ENCODE data around the gene RNF11.
"Not testable (repeated sequence)": the region's sequence is repeated elsewhere in the genome, so short reads cannot be mapped to it uniquely, and the experiment has no call there.

Gene RNF11

DNA sequence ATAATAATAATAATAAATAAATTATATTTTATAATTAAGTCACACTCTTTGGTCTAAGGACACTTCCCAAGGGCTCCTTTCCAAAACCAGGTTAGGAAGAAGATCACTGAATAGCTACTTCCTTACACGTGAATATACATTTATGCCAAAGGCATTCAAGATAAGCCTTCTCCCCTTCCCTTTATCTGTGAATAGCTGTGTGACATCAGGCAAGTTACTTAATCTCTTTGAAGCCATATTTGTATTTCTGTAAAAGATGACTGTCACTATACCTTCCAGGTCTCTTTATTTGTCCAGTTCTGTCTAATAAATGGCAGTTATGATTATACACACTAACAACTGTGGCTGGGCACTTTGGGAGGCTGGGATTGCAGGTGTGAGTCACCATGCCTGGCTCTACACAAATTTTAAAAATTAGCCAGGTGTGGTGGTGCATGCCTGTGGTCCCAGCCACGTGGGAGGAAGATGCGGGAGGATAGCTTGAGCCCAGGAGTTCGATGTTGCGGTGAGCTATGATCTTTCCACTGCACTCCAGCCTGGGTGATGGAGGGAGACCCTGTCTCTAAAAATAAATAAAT is 5.5 kb upstream of the RNF11 start:
- DNase-seq = no peak

DNA sequence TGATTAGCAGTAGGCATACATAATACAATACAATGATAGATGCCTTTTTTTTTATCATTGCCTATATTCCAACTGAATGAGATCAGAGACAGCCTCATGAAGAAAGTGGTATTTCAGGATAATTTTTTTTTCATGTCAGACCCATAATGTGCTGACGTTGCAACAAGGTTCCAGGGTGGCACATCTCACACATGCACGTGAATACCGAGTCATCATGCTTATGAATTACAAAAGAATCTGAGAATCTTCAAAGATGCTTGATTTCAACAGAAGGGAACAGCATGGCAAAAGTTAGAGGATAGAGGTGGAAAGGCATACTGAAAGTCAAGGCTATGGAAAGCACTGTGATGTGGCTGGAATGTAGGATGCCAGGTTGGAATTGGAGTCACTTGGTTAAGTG is 5.0 kb upstream of the RNF11 start:
- DNase-seq = no peak

DNA sequence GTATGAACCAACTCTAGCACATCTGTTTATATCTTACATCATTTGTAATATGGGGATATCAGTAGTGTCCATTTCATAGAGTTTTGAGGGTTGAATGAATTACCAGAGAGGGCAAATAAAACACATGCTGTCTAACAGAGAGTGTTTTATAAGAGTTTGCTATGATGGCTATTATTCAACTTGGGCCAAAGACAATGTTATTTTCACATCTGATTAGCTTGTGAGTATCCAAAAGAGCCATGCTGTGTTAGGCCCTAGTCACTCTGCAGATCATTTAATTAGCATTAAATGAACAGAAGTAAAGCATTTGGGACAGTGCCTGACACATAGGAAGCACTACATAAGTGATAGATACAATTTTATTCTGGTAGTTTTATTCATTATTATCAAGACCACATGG is 4.2 kb upstream of the RNF11 start:
- DNase-seq = no peak

DNA sequence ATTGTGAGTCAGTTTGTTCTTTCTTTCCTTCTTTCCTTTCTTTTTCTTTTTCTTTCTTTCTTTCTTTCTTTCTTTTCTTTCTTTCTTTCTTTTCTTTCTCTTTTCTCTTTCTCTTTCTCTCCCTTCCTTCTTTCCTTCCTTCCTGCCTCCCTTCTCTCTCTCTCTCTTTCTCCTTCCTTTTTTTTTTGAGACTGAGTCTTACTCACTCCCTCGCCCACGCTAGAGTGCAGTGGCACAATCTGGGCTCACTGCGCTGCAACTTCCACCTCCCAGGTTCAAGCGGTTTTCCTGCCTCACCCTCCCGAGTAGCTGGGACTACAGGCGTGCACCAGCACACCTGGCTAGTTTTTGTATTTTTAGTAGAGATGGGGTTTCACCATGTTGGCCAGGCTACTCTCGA is 1.8 kb upstream of the RNF11 start:
- DNase-seq = not testable (repeated sequence)

DNA sequence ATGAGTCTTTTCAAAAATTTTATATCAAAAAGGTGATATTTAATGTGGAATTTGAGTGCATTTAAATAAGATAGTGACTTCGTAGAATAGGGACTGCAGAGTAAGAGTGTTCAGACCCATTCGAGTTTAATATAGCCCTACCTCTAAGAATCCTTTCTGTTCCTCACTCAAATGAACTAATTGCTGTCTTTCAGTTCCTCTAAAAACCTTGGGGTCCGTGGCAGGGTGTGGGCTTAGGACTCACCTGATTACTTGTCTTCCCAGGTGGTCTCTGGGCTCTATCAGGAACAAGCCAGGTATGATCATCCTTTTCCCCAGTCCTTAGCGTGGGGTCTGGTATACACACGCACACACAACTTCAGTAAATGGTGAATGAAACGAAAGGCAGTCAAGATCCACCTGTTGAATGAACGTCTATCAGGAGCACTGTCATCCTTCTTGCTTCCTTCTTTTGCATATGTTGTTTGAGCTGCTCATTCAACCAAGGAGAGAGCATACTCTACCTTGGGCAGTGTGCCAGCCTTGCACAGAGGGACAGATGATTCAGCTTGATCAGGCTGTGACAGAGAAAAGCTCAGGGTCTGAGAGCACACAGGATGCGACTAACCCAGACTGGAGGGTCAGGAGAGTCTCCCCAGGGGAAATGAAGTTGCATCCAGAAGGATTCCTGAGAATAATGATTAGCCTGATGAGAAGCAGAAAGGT is 1.2 kb upstream of the RNF11 start:
- DNase-seq = peak; percentile 87

DNA sequence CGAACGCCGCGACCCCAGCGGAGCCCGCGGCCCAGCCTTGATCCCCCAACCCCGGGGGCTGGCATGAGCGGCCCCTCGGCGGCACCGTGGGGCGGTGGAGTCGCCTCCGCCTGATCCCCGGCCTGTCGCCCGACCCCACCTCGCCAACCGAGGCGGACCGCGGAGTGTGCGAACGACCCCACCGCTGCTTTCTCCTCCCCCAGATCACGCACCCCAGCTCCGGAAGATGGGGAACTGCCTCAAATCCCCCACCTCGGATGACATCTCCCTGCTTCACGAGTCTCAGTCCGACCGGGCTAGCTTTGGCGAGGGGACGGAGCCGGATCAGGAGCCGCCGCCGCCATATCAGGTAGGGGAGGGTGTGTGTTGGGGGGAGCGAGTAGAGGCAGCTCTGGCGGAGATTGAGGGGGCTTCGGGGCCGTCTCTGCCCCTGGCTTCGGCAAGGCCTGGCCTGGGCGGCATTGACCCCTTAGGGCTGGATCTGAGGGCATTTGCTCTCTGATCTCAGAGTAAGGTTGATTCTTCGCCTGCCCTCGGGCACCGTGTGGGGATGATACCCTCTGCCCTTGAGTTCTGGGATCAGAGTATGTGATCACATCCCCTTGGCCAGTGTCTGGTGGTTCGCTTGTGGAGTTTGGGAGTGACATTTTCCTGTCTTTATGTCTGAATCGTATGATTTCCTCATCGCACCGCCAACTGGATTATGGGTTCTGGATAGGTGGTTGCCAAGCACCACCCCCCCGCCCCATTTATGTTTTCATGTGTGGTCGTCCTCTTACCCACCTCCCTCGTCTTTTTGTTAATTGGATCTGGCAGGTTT is 668 bp downstream of the RNF11 start:
- DNase-seq = peak; percentile 47

DNA sequence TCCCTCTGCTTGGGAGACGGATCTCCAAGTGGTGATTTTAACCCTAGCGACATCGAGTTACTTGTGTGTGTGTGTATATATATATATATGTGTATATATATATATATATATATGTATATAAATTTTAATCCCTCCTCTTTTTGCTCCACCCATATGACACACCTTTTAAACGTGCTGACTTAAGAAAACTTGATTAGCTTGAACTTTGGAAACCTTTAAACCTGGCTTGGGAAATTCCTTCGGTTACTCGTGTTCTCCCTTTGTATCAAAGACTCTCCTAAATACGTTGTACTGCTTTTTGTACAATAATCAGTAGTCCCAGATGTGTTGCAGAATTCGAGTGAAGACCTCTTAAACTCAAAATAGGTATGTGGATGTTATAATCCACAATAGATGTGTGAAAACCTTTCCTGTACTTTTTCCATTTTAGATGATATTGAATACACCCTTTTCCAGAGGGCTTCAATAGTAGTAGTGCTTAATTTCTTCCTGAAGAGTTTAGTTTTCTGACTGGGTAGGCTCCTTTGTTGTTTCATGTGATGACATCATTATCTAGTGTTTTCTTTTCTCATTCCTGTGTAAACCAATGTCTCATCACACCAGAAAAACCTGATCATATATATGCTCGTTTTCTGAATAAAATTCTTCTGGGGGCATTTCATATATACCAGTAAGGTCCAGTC is 1.4 kb downstream of the RNF11 start:
- DNase-seq = no peak

DNA sequence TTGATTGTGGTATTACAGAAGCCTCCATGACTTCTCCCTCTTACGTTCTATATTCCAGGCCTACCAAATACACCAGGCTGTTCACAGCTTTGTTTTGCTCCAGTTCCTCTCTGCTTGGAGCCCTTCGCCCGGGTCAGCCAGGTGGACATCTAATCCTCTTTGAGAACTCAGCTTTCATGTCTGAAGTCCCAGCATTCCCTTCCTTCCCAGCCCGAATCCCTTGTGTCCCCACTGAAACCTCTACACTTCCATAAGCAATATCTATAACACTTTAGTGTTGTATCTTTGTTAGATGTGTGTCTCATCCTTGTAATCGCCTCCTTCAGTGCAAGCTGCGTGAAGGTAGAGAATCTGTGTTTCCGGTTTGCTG is 1.9 kb downstream of the RNF11 start:
- DNase-seq = no peak

DNA sequence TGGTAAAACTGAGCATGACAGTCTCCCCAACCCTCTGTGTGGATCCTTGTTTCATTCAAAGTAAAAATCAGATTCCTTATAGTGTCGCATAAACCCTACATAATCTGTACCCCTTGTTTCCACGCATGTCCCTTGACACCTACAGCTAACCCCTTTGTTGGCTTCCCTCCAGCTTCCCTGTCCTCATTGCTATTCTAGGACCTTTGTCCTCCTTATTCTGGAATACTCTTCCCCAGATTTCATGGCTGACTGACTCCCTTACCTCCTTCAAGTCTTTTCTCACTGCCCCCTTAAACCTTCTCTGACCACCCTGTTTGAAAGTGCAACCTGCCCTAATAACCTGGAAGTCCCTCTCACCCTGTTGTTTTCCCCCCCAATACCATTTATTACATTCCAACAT is 4.0 kb downstream of the RNF11 start:
- no peak for DNase-seq

DNA sequence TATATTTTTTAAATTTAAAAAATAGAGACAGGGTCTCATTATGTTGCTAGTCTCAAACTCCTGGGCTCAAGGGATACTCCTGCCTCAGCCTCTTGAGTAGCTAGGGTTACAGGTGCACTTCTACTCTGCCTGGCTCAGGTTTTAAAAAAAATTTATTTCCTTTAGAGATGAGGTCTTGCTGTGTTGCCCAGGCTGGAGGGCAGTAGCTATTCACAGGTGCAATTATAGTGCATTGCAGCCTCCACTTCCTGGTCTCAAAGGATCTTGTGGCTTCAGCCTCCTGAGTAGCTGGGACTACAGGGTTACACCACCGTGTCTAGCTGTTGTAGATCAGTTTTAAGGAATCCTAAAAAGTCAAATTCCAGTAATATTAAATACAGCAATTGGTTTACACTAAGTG is 5.0 kb downstream of the RNF11 start:
- no peak for DNase-seq

DNA sequence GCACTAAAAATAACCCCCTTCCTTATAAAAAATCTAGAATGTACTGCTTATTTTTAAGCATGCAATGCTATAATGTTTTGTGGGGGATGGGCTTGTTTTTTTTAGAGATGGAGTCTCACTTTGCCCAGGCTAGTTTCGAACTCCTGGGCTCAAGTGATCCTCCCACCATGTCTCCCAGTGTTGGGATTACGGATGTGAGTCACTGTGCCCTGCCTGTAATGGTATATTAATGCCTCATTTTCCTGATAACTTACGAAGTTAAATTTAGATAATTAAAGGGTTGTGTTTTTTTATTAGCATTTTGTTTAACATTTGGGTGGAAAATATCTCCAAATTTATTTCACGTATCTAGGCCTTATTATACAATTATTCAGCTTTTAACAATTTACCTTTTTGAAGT is 6.5 kb downstream of the RNF11 start:
- DNase-seq = no peak

DNA sequence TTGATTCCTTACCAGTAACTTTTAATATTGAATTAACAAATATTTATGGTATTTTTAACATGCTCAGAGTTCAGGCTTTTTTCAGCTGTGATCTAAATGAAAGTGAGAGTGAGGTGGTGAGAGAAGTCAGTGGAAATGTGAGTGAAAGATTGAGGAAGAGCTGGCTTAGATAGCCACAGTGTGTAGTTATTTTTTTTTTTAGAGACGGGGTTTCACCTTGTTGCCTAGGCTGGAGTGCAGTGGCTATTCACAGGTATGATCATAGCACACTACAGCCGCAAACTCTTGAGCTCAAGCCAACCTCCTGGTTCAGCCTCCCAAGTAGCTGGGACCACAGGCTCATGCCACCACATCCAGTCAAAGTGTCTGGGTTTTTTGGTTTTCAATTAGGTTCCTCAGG is 10.9 kb downstream of the RNF11 start:
- DNase-seq = no peak

DNA sequence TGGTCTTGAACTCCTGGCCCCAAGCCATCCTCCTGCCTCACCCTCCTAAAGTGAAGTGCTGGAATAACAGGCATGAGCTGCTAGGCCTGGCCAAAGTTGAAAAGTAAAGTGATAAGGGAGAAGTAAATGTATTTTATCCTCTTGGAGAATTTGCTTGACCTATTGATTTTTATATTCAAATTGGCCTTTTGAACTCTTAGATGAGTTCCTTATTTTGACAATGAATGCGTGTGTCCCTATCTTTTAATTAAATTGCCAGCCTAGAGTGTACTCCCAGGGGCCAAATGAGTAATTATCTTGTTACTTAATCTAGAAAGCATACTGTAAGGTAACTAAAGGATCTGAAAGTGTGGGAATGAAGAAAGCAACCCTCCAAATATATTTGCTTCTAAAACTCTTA is 11.4 kb downstream of the RNF11 start:
- no peak for DNase-seq

DNA sequence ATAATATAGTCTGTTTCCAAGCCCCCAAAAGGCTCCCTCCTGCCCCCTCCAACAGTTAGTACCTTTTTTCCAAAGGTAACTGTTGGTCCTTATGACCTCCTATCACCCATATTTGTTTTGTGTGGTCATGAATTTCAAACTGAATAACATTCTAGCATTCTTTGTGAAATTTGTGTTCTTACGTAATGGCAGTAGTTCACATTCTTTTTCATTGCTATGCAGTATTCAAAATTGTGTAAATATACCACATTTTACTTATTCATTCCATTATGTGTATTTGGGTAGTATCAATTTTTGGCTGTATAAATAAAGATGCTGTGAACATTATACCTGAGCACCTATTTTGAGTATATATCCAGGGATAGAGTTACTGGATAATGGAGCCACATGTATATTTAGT is 13.4 kb downstream of the RNF11 start:
- DNase-seq = no peak

DNA sequence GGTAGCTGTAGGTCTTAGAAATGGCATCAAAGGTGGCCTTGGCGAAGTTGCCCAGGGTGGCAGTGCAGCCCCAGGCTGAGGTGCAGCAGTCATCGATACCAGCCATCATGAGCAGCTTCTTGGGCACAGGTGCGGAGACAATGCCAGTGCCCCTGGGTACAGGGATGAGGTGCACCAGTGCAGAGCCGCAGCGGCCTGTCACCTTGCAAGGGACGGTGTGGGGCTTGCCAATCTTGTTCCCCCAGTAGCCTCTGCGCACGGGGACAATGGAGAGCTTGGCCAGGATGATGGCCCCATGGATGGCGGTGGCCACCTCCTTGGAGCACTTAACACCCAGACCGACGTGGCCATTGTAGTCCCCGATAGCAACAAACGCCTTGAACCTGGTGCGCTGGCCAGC is 14.7 kb downstream of the RNF11 start:
- DNase-seq = not testable (repeated sequence)

DNA sequence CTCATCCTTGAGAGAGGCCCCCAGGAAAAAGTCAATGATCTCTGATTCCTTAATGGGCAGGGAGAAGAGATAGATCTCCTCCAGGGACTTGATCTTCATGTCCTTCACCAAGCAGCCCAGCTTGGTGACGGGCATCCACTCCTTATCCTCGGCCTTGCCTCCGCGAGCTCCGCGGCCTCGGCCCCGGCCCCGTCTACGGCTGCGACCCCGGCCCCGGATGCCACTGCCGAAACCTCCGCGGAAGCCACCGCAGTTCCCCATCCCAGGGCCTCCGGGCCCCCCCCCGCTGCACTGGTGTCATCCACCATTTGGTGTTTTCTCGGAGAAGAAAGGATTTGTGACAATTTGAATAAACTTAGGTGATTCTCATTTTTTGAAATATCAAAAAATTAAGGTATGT is 15.1 kb downstream of the RNF11 start:
- DNase-seq = not testable (repeated sequence)

DNA sequence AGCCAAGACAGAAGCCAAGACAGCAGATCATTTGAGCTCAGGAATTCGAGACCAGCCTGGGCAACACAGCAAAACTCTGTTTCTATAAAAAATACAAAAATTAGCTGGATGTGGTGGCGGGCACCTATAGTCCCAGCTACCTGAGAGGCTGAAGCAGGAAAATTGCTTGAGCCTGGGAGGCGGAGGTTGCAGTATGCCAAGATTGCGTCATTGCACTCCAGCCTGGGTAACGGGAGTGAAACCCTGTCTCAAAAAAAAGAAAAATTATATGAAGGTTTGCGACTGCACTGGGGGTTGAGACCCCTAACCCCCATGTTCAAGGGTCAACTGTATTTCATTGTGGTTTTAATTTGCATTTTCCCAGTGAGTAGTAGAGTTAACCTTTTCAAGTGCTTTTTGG is 16.3 kb downstream of the RNF11 start:
- DNase-seq = no peak

DNA sequence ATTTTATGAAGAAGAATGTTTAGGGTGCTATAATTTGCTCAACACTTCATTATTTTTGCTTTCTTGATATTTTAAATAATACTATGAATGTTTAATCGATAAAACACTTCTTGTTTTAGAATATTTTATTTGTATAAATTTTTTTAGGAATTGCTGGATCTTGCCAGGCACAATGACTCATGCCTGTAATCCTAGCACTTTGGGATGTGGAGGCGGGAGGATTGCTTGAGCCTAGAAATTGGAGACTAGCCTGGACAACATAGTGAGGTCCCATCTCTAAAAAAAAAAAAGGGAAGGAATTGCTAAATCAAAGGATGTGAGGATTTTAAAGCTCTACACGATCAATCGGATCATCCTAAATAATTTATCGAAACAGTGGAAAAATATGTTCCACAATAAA is 17.6 kb downstream of the RNF11 start:
- no peak for DNase-seq

DNA sequence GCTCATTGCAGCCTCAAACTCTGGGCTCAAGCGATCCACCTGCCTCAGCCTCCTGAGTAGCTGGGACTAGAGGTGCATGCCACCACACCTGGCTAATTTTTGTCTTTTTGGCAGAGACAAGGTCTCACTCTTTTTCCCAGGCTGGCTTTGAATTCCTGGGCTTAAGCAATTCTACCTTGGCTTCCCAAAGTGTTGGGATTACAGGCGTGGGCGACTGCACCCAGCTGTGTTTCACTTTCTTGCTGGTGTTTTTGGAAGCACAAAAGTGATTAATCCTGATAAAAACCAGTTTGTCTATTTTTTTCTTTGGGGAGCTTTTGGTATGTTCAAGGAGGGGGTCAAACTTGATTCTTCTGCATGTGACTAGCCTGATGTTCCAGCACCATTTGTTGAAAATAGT is 19.3 kb downstream of the RNF11 start:
- no peak for DNase-seq

DNA sequence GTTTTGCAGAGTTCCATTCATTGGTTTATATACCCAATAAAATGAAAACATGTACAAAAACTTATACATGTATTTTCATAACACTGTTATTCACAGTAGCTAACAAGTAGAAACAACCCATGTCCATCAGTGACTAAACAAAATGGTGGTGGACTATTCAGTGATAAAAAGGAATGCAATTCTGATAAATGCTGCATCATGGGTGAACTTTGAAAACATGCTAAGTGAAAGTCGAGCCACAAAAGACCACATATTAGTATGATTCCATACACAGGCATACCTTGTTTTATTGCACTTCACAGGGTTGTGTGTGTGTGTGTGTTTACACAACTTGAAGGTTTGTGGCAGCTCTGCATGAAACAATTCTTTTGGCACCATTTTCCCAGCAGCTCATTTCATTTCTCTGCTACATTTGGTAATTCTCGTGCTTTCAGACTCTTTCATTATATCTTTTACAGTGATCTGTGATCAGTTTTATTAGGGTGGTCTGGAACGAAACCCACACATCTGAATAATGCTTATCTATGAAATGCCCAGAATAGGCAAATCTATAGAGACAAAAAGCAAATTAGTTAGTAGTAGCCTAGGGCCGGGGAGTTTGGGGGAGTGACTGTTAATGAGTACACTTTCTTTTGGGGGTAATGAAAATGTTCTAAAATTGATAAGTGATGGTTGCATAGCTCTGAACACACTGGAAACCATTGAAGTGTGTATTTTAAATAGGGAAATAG is 27.2 kb downstream of the RNF11 start:
- no peak for DNase-seq

DNA sequence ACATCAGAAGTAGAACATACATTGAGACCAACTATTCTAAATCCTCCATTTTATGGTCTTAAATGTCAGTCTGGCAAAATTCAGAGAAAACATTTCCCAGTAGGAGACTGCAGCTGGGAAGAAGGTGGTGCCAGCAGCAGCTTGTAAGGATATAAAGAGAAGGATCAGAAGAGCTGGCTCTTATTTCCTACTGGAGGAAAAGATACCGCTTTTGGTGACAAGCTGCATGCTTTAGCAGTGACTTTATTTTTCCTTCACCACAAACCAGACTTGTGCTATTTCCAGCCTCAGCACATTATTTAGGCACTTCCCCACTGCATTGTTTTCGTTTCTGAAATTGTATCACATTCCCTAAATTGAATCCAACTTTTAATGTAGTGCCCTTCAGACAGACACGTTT is 28.4 kb downstream of the RNF11 start:
- DNase-seq = no peak

DNA sequence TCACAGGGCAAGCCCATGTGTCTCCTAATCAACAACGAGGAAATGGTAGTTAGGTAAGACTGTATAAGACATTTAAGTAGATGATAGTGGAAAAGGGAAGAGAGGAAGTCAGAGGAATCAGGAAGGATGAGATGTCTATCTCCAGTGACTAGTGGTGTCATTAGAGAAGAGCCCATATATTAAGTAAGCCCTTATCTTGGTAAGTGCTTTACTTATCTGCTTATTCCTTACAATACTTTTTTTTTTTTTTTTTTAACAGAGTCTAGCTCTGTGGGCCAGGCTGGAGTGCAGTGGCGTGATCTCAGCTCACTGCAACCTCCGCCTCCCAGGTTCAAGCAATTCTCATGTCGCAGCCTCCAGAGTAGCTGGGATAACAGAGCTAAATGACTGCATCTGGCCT is 29.5 kb downstream of the RNF11 start:
- no peak for DNase-seq

DNA sequence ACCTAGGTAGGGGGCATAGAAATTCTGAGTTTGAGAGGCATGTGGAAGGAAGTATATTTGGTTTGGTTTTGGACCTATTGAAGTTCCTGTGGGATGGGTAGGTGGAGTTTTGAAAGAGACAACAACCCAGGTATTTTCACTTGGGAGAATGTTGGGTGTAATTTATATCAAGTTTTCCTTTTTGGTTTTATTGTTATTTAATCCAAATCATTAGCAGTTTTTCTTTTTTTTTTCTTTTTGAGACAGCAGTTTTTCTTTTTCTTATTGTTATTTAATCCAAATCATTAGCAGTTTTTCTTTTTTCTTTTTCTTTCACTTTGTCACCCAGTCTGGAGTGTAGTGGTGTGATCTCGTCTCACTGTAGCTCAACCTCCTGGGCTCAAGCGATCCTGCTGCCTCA is 30.1 kb downstream of the RNF11 start:
- no peak for DNase-seq

Measured in COR-L47 (cell line).